ENCODE results near the gene ATP9B.

The ATP9B gene

GRCh38 chr18:79193826-79194225 is 124.6 kb downstream of the ATP9B start:
- no peak overlapping the region for H3K27ac ChIP-seq
- TF ChIP-seq ZFX (IDR thresholded peaks at IDR 0.05; ENCODE audit: borderline replicate concordance), result no peak
- TF ChIP-seq CTCF (IDR thresholded peaks at IDR 0.05), result no peak

- TF ChIP-seq CTCF (IDR thresholded peaks at IDR 0.05) (no peak), ZFX (IDR thresholded peaks at IDR 0.05; ENCODE audit: borderline replicate concordance) (no peak)
Measured at GRCh38 chr18:79195716-79196683, 126.8 kb downstream of the ATP9B start.

GRCh38 chr18:79197531-79197930 is 128.3 kb downstream of the ATP9B start:
- no peak overlapping the region for H3K27ac ChIP-seq
- TF ChIP-seq ZFX (IDR thresholded peaks at IDR 0.05; ENCODE audit: borderline replicate concordance) (no peak), CTCF (IDR thresholded peaks at IDR 0.05) (no peak)

More at GRCh38 chr18:79195716-79196683, 126.8 kb downstream of the ATP9B start:
- H3K27ac ChIP-seq, result no peak overlapping the region

GRCh38 chr18:79199691-79200374 is 130.6 kb downstream of the ATP9B start:
- no peak for TF ChIP-seq ZFX (IDR thresholded peaks at IDR 0.05; ENCODE audit: borderline replicate concordance)
- 0 out of 2 replicates have a peak, but pooled peaks have one; percentile 2 for TF ChIP-seq CTCF (IDR thresholded peaks at IDR 0.05)
- no peak overlapping the region for H3K27ac ChIP-seq

GRCh38 chr18:79200546-79201268 is 131.5 kb downstream of the ATP9B start:
- H3K27ac ChIP-seq, result no peak overlapping the region
- TF ChIP-seq ZFX (IDR thresholded peaks at IDR 0.05; ENCODE audit: borderline replicate concordance), result no peak
- no peak for TF ChIP-seq CTCF (IDR thresholded peaks at IDR 0.05)

- TF ChIP-seq ZFX (IDR thresholded peaks at IDR 0.05; ENCODE audit: borderline replicate concordance) (no peak), CTCF (IDR thresholded peaks at IDR 0.05) (no peak)
- H3K27ac ChIP-seq, result no peak overlapping the region
Measured at GRCh38 chr18:79203017-79203605, 133.9 kb downstream of the ATP9B start.
